ENCODE data around the gene ZNF385B.
A peak's percentile ranks its signal among the peaks of the same experiment; 100 is the strongest.

ZNF385B gene

DNA sequence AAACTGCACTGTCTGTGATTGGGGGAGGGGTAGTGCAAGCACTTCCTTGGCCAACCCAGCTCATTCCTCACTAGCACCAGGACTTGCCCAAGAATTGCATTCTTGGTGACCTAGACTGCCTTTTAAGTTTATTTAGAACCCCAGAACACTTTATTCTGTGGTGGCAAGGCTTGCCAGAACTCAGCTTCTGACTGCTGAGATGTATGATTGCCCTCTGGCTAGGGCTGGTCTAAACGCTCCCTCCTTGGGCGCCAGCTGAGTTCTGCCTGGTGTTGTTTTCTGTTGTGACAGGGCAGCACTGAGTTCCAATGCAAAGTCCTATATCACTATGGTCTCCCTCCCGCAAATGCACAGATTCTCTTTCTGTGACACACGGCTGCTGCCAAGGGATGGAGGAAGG lies 247.7 kb downstream of the ZNF385B start:
- Histone ChIP-seq H3K4me3 (ENCODE audit: low read length) (no peak overlapping the region), H3K9ac (ENCODE audit: low read length) (no peak overlapping the region), H3K4me2 (ENCODE audit: low read length) (no peak overlapping the region), H2BK120ac (ENCODE audit: low read depth, low read length) (no peak overlapping the region), H3K79me1 (ENCODE audit: low read length) (no peaks in the 10 kb centered on the region), H3K4ac (ENCODE audit: low read depth, low read length) (no peak overlapping the region), H3K36me3 (ENCODE audit: control insufficient read depth, insufficient read depth, low read length) (no peaks in the 10 kb centered on the region), H3K4me1 (ENCODE audit: control insufficient read depth, low read depth, low read length) (no peaks in the 10 kb centered on the region), H3K23ac (ENCODE audit: low read length) (no peak overlapping the region), H3K27ac (ENCODE audit: low read depth, low read length) (no peak overlapping the region), H3K18ac (ENCODE audit: low read length) (peak overlapping the region; percentile 28), H4K8ac (ENCODE audit: low read depth, low read length) (no peak overlapping the region), H3K79me2 (ENCODE audit: control insufficient read depth, insufficient read depth, low read length) (no peaks in the 10 kb centered on the region), H3K27me3 (ENCODE audit: insufficient read depth, low read length, poor library complexity) (no peaks in the 10 kb centered on the region), H2BK5ac (ENCODE audit: low read length) (no peak overlapping the region), H4K5ac (ENCODE audit: low read length) (no peak overlapping the region), H2BK15ac (replicated peaks; ENCODE audit: low read depth) (no peak overlapping the region), H2AK5ac (ENCODE audit: low read length) (no peak overlapping the region), H3K56ac (ENCODE audit: low read length) (no peak overlapping the region)
- no peak for DNase-seq
- WGBS (ENCODE audit: extremely low coverage, insufficient coverage, low lambda C conversion rate), result no CpG with 5 or more reads among the region's 4 CpGs

DNA sequence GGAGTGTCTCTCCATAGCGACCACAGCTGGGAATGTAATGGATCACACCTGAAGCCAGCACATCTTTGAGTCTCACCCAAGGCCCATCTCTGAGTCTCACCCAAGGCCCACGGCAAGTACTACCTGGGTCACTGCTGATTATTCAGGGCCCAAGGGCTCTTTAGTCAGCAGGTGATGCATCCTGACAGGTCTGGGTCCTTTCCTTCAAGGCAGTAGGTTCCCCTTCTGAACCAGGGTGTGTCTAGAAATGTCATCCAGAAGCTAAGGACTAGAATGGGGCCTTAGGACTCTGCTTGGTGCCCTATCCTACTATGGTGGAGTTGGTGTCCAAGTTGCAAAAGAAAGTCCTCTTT lies 248.1 kb downstream of the ZNF385B start:
- H2BK15ac ChIP-seq (replicated peaks; ENCODE audit: low read depth), result no peak overlapping the region
- no peak overlapping the region for H2BK120ac ChIP-seq (ENCODE audit: low read depth, low read length)
- WGBS (ENCODE audit: extremely low coverage, insufficient coverage, low lambda C conversion rate), result no CpG with 5 or more reads among the region's 2 CpGs
- H3K36me3 ChIP-seq (ENCODE audit: control insufficient read depth, insufficient read depth, low read length), result no peaks in the 10 kb centered on the region
- no peak overlapping the region for H3K18ac ChIP-seq (ENCODE audit: low read length)
- H2BK5ac ChIP-seq (ENCODE audit: low read length), result no peak overlapping the region
- H2AK5ac ChIP-seq (ENCODE audit: low read length), result no peak overlapping the region
- no peak overlapping the region for H3K23ac ChIP-seq (ENCODE audit: low read length)
- H4K8ac ChIP-seq (ENCODE audit: low read depth, low read length), result no peak overlapping the region
- H3K79me1 ChIP-seq (ENCODE audit: low read length), result no peaks in the 10 kb centered on the region
- H3K27me3 ChIP-seq (ENCODE audit: insufficient read depth, low read length, poor library complexity), result no peaks in the 10 kb centered on the region
- H3K9ac ChIP-seq (ENCODE audit: low read length), result no peak overlapping the region
- H3K4me1 ChIP-seq (ENCODE audit: control insufficient read depth, low read depth, low read length), result no peaks in the 10 kb centered on the region
- no peaks in the 10 kb centered on the region for H3K79me2 ChIP-seq (ENCODE audit: control insufficient read depth, insufficient read depth, low read length)
- H3K4ac ChIP-seq (ENCODE audit: low read depth, low read length), result no peak overlapping the region
- H3K4me3 ChIP-seq (ENCODE audit: low read length), result no peak overlapping the region
- no peak overlapping the region for H3K56ac ChIP-seq (ENCODE audit: low read length)
- H4K5ac ChIP-seq (ENCODE audit: low read length), result no peak overlapping the region
- no peak overlapping the region for H3K27ac ChIP-seq (ENCODE audit: low read depth, low read length)
- H3K4me2 ChIP-seq (ENCODE audit: low read length), result no peak overlapping the region
- no peak for DNase-seq

DNA sequence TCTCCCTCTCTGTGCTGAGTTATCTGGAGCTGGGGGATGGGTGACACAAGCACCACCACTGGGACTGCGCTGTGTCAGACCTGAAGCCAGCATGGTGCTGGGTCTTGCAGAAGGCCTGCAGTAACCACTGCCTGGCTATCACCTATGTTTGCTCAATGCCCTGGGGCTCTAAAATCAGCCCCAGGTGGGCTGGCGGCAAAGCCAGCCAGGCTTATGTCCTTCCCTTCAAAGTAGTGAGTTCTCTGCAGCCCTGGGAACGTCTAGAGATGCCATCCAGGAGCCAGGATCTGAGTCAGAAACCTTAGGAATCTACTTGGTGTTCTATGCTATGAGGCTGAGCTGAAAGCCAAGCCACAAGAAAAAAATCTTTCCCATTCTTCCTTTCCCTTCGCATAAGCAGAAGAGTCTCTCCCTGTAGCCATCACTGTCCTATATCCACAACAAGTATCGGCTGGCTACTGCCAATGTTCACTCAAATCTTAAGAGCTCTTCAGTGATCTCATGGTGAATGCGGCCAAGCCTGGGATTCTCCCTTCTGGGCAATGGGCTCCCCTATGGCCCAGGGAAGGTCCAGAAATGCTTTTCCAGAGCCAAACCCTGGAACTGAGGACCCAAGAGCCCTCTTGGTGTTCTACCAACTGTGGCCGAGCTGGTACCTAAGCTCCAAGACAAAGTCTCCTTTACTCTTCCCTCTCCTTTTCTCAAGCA lies 248.7 kb downstream of the ZNF385B start:
- Histone ChIP-seq H4K5ac (ENCODE audit: low read length) (no peak overlapping the region), H3K79me2 (ENCODE audit: control insufficient read depth, insufficient read depth, low read length) (no peaks in the 10 kb centered on the region), H3K4me1 (ENCODE audit: control insufficient read depth, low read depth, low read length) (no peaks in the 10 kb centered on the region), H3K56ac (ENCODE audit: low read length) (no peak overlapping the region), H3K23ac (ENCODE audit: low read length) (no peak overlapping the region), H3K4me2 (ENCODE audit: low read length) (no peak overlapping the region), H2BK5ac (ENCODE audit: low read length) (no peak overlapping the region), H3K9ac (ENCODE audit: low read length) (no peak overlapping the region), H2AK5ac (ENCODE audit: low read length) (no peak overlapping the region), H3K27me3 (ENCODE audit: insufficient read depth, low read length, poor library complexity) (no peaks in the 10 kb centered on the region), H3K4me3 (ENCODE audit: low read length) (no peak overlapping the region), H3K79me1 (ENCODE audit: low read length) (no peaks in the 10 kb centered on the region), H3K18ac (ENCODE audit: low read length) (no peak overlapping the region), H3K4ac (ENCODE audit: low read depth, low read length) (no peak overlapping the region), H3K27ac (ENCODE audit: low read depth, low read length) (peak overlapping the region; percentile 55), H3K36me3 (ENCODE audit: control insufficient read depth, insufficient read depth, low read length) (no peaks in the 10 kb centered on the region), H4K8ac (ENCODE audit: low read depth, low read length) (no peak overlapping the region), H2BK15ac (replicated peaks; ENCODE audit: low read depth) (no peak overlapping the region), H2BK120ac (ENCODE audit: low read depth, low read length) (no peak overlapping the region)
- peak; percentile 68 for DNase-seq
- no CpG with 5 or more reads among the region's 7 CpGs for WGBS (ENCODE audit: extremely low coverage, insufficient coverage, low lambda C conversion rate)

DNA sequence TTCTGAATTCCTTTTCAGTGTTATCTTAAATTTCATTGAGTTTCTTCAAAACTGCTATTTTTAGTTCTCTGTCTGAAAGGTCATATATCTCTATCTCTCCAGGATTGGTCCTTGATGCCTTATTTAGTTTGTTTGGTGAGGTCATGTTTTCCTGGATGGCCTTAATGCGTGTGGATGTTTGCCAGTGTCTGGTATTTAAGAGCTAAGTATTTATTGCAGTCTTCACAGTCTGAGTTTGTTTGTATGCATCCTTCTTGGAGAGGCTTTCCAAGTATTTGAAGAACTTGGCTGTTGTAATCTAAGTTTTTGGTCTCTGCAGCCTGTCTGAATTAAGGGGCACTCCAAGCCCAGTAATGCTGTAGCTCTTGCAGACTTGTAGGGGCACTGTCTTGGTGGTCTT lies 249.3 kb downstream of the ZNF385B start:
- H2BK120ac ChIP-seq (ENCODE audit: low read depth, low read length), result no peak overlapping the region
- WGBS (ENCODE audit: extremely low coverage, insufficient coverage, low lambda C conversion rate), result no CpG with 5 or more reads among the region's 1 CpG
- DNase-seq, result peak; percentile 64
- H3K4me2 ChIP-seq (ENCODE audit: low read length), result no peak overlapping the region
- H3K36me3 ChIP-seq (ENCODE audit: control insufficient read depth, insufficient read depth, low read length), result no peaks in the 10 kb centered on the region
- no peak overlapping the region for H3K56ac ChIP-seq (ENCODE audit: low read length)
- H4K8ac ChIP-seq (ENCODE audit: low read depth, low read length), result no peak overlapping the region
- H3K27ac ChIP-seq (ENCODE audit: low read depth, low read length), result peak overlapping the region; percentile 55
- H3K18ac ChIP-seq (ENCODE audit: low read length), result no peak overlapping the region
- H3K4me3 ChIP-seq (ENCODE audit: low read length), result no peak overlapping the region
- no peaks in the 10 kb centered on the region for H3K4me1 ChIP-seq (ENCODE audit: control insufficient read depth, low read depth, low read length)
- no peak overlapping the region for H3K23ac ChIP-seq (ENCODE audit: low read length)
- H2BK5ac ChIP-seq (ENCODE audit: low read length), result no peak overlapping the region
- H2AK5ac ChIP-seq (ENCODE audit: low read length), result no peak overlapping the region
- H3K9ac ChIP-seq (ENCODE audit: low read length), result no peak overlapping the region
- H4K5ac ChIP-seq (ENCODE audit: low read length), result no peak overlapping the region
- no peaks in the 10 kb centered on the region for H3K27me3 ChIP-seq (ENCODE audit: insufficient read depth, low read length, poor library complexity)
- no peaks in the 10 kb centered on the region for H3K79me1 ChIP-seq (ENCODE audit: low read length)
- no peak overlapping the region for H2BK15ac ChIP-seq (replicated peaks; ENCODE audit: low read depth)
- no peaks in the 10 kb centered on the region for H3K79me2 ChIP-seq (ENCODE audit: control insufficient read depth, insufficient read depth, low read length)
- H3K4ac ChIP-seq (ENCODE audit: low read depth, low read length), result no peak overlapping the region

DNA sequence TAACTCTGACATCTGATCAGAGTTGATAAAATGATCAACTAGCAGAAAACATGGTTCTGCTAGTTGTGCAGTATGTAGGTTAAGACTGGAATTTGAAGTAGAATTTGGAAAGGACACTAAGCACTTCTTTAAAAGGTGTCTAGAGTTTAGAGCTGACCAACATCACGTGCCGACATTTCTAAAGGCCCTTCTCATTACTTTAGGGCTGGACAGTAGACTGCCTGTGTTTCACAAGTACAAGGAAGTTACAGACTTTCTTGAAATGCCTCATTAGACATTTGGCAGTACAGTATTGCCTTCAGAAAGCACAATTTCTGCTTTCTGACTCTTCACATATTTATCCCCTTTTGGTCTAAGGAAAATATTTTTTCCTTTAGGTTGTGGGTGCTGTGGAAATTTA lies 255.3 kb downstream of the ZNF385B start:
- no peak overlapping the region for H3K9ac ChIP-seq (ENCODE audit: low read length)
- H3K4me2 ChIP-seq (ENCODE audit: low read length), result no peak overlapping the region
- no peak overlapping the region for H2BK5ac ChIP-seq (ENCODE audit: low read length)
- no peak overlapping the region for H3K23ac ChIP-seq (ENCODE audit: low read length)
- no peak overlapping the region for H2BK15ac ChIP-seq (replicated peaks; ENCODE audit: low read depth)
- no peak overlapping the region for H2BK120ac ChIP-seq (ENCODE audit: low read depth, low read length)
- no peaks in the 10 kb centered on the region for H3K79me2 ChIP-seq (ENCODE audit: control insufficient read depth, insufficient read depth, low read length)
- H3K27me3 ChIP-seq (ENCODE audit: insufficient read depth, low read length, poor library complexity), result no peaks in the 10 kb centered on the region
- no peak overlapping the region for H4K8ac ChIP-seq (ENCODE audit: low read depth, low read length)
- no peak overlapping the region for H3K4me3 ChIP-seq (ENCODE audit: low read length)
- no peak overlapping the region for H3K56ac ChIP-seq (ENCODE audit: low read length)
- no peak overlapping the region for H3K4ac ChIP-seq (ENCODE audit: low read depth, low read length)
- H3K4me1 ChIP-seq (ENCODE audit: control insufficient read depth, low read depth, low read length), result no peaks in the 10 kb centered on the region
- no peak overlapping the region for H3K18ac ChIP-seq (ENCODE audit: low read length)
- WGBS (ENCODE audit: extremely low coverage, insufficient coverage, low lambda C conversion rate), result no CpG with 5 or more reads among the region's 2 CpGs
- H3K36me3 ChIP-seq (ENCODE audit: control insufficient read depth, insufficient read depth, low read length), result no peaks in the 10 kb centered on the region
- no peak overlapping the region for H4K5ac ChIP-seq (ENCODE audit: low read length)
- no peak for DNase-seq
- no peaks in the 10 kb centered on the region for H3K79me1 ChIP-seq (ENCODE audit: low read length)
- H2AK5ac ChIP-seq (ENCODE audit: low read length), result no peak overlapping the region
- H3K27ac ChIP-seq (ENCODE audit: low read depth, low read length), result no peak overlapping the region

DNA sequence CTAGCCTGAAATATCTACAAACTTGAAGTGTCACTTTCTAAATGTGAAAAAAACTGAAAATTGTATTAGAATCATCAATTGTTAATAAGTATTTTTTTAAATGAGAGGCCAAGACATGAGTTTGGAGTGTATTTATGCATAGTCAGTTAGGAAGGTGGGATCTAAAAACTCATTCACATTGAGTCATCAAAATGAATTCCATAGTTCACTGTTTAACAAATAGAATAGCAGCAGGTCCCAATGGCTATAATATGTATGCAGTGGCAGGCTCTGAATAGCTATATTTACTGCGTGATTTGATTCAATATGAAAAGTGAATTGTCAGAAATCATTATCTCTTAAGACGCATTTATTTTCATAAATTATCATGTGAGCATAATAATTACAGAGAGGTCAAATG lies 256.1 kb downstream of the ZNF385B start:
- Histone ChIP-seq H3K27ac (ENCODE audit: low read depth, low read length) (no peak overlapping the region), H3K27me3 (ENCODE audit: insufficient read depth, low read length, poor library complexity) (no peaks in the 10 kb centered on the region), H3K56ac (ENCODE audit: low read length) (no peak overlapping the region), H3K4me3 (ENCODE audit: low read length) (no peak overlapping the region), H4K5ac (ENCODE audit: low read length) (no peak overlapping the region), H3K23ac (ENCODE audit: low read length) (no peak overlapping the region), H2BK120ac (ENCODE audit: low read depth, low read length) (no peak overlapping the region), H3K36me3 (ENCODE audit: control insufficient read depth, insufficient read depth, low read length) (no peaks in the 10 kb centered on the region), H3K79me1 (ENCODE audit: low read length) (no peaks in the 10 kb centered on the region), H2AK5ac (ENCODE audit: low read length) (no peak overlapping the region), H2BK15ac (replicated peaks; ENCODE audit: low read depth) (no peak overlapping the region), H3K18ac (ENCODE audit: low read length) (no peak overlapping the region), H4K8ac (ENCODE audit: low read depth, low read length) (no peak overlapping the region), H3K4me1 (ENCODE audit: control insufficient read depth, low read depth, low read length) (no peaks in the 10 kb centered on the region), H2BK5ac (ENCODE audit: low read length) (no peak overlapping the region), H3K9ac (ENCODE audit: low read length) (no peak overlapping the region), H3K79me2 (ENCODE audit: control insufficient read depth, insufficient read depth, low read length) (no peaks in the 10 kb centered on the region), H3K4ac (ENCODE audit: low read depth, low read length) (no peak overlapping the region), H3K4me2 (ENCODE audit: low read length) (no peak overlapping the region)
- no peak for DNase-seq
- no CpG with 5 or more reads among the region's 2 CpGs for WGBS (ENCODE audit: extremely low coverage, insufficient coverage, low lambda C conversion rate)

Data from mesendoderm (in vitro differentiated cells).